Measurements from ENCODE around the gene FNBP1. TPM values are rescaled to one million over a fixed set of nuclear protein-coding genes. Genes with fewer than 3 reads are reported as not detected.

The FNBP1 gene
- total and polyA plus RNA-seq, 10 of the 15 experiments (the other 5 are each of a cell fraction or from before 2014, with no cell fraction given) = 64.5 to 353 (median 179) TPM

- TF ChIP-seq E2F4 (IDR thresholded peaks at IDR 0.05; ENCODE audit: low read depth, low read length) (0 out of 2 replicates have a peak, but pooled peaks have one; percentile 27), RAD51 (IDR thresholded peaks at IDR 0.05) (no peak), STAT1 (conservative IDR thresholded peaks at IDR 0.05) (no peak), BCL11A (IDR thresholded peaks at IDR 0.05; ENCODE audit: low read depth, low read length) (no peak), CBFB (IDR thresholded peaks at IDR 0.05; ENCODE audit: low read depth) (0 out of 2 replicates have a peak, but pooled peaks have one; percentile 48), ZNF274 (IDR thresholded peaks at IDR 0.05; ENCODE audit: insufficient read depth, insufficient read length) (no peak), ZNF384 (IDR thresholded peaks at IDR 0.05; ENCODE audit: borderline replicate concordance, low read depth, low read length) (no peak), TAF1 (IDR thresholded peaks at IDR 0.05; ENCODE audit: borderline replicate concordance, low read depth, low read length) (peak; percentile 55; the same call in 1 of the 2 replicates), CHD4 (IDR thresholded peaks at IDR 0.05) (no peak), RELA (IDR thresholded peaks at IDR 0.05; ENCODE audit: borderline replicate concordance, partially characterized antibody) (no peak), ZNF687 (IDR thresholded peaks at IDR 0.05) (peak; percentile 59), NR2C2 (IDR thresholded peaks at IDR 0.05; ENCODE audit: borderline replicate concordance, control insufficient read depth, insufficient read length, low read depth) (no peak), YY1 (IDR thresholded peaks at IDR 0.05; ENCODE audit: low read depth, low read length) (peak; percentile 91), ZBTB11 (CRISPR knock-in tag; IDR thresholded peaks at IDR 0.05) (no peak), POLR2AphosphoS5 (IDR thresholded peaks at IDR 0.05; ENCODE audit: low read length) (peak; percentile 76), SREBF1 (IDR thresholded peaks at IDR 0.05; ENCODE audit: low read length) (peak; percentile 16; the same call in 1 of the 2 replicates)
- TF ChIP-seq, protein P1, sequence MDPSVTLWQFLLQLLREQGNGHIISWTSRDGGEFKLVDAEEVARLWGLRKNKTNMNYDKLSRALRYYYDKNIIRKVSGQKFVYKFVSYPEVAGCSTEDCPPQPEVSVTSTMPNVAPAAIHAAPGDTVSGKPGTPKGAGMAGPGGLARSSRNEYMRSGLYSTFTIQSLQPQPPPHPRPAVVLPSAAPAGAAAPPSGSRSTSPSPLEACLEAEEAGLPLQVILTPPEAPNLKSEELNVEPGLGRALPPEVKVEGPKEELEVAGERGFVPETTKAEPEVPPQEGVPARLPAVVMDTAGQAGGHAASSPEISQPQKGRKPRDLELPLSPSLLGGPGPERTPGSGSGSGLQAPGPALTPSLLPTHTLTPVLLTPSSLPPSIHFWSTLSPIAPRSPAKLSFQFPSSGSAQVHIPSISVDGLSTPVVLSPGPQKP (IDR thresholded peaks at IDR 0.05; ENCODE audit: low read depth, low read length) = peak; percentile 64
- TF ChIP-seq, protein P2, sequence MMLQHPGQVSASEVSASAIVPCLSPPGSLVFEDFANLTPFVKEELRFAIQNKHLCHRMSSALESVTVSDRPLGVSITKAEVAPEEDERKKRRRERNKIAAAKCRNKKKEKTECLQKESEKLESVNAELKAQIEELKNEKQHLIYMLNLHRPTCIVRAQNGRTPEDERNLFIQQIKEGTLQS (IDR thresholded peaks at IDR 0.05; ENCODE audit: borderline replicate concordance, extremely low read depth, low read depth, low read length) = no peak
Measured at GRCh38 chr9:129884220-129885017, 158.6 kb downstream of the FNBP1 start (continued).
